Cardiac fibroblast (primary cell): ENCODE results near the gene PBXIP1.
A peak's percentile ranks its signal among the peaks of the same experiment; 100 is the strongest.
"Not testable (repeated sequence)": the region's sequence is repeated elsewhere in the genome, so short reads cannot be mapped to it uniquely, and the experiment has no call there.

ENCODE experiments used
- DNase-seq, 2 donors: peaks; one replicate each; pipeline versions ENCODE4 v3.0.0 to v3.0.0-alpha.2; 2010; ENCODE audit warnings: low read depth in 2 of 2
- H3K4me3 ChIP-seq, 2 donors: replicated peaks in 1 of 2; 1 replicate in 1 of 2; 2 replicates in 1 of 2; pipeline ENCODE4 v1.5.1; 2011; ENCODE audit warnings: low read depth in 2 of 2, low read length in 2 of 2, mild to moderate bottlenecking in 2 of 2, moderate library complexity in 1 of 2
- TF ChIP-seq, protein P1 (sequence below): IDR thresholded peaks from one replicate; pipeline ENCODE4 v1.5.1; 2011; ENCODE audit warnings: low read depth, mild to moderate bottlenecking, low read length, inconsistent platforms

PBXIP1 gene

DNA sequence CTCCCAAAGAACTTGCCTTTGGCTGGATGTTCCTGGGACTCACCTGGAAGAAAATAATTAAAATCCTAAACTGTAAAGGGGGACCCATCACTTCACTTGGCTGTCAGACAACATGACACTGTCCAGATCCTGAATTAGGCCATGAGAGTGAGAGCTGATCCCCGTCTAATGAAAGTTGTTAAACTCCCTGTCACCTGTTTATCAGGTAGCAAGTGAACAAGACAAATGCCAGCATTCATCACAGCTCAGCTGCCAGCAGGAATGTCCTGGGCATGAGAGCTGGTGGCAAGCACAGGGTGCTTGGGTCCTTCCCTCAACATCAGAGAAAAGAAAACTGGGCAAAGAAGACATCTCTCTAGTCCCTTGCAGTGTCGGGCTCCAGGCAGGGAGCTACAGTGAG, 43.1 kb downstream of the PBXIP1 start:
- no peak for DNase-seq
- TF ChIP-seq, protein P1, sequence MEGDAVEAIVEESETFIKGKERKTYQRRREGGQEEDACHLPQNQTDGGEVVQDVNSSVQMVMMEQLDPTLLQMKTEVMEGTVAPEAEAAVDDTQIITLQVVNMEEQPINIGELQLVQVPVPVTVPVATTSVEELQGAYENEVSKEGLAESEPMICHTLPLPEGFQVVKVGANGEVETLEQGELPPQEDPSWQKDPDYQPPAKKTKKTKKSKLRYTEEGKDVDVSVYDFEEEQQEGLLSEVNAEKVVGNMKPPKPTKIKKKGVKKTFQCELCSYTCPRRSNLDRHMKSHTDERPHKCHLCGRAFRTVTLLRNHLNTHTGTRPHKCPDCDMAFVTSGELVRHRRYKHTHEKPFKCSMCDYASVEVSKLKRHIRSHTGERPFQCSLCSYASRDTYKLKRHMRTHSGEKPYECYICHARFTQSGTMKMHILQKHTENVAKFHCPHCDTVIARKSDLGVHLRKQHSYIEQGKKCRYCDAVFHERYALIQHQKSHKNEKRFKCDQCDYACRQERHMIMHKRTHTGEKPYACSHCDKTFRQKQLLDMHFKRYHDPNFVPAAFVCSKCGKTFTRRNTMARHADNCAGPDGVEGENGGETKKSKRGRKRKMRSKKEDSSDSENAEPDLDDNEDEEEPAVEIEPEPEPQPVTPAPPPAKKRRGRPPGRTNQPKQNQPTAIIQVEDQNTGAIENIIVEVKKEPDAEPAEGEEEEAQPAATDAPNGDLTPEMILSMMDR: no peak
- no peak overlapping the region for H3K4me3 ChIP-seq

DNA sequence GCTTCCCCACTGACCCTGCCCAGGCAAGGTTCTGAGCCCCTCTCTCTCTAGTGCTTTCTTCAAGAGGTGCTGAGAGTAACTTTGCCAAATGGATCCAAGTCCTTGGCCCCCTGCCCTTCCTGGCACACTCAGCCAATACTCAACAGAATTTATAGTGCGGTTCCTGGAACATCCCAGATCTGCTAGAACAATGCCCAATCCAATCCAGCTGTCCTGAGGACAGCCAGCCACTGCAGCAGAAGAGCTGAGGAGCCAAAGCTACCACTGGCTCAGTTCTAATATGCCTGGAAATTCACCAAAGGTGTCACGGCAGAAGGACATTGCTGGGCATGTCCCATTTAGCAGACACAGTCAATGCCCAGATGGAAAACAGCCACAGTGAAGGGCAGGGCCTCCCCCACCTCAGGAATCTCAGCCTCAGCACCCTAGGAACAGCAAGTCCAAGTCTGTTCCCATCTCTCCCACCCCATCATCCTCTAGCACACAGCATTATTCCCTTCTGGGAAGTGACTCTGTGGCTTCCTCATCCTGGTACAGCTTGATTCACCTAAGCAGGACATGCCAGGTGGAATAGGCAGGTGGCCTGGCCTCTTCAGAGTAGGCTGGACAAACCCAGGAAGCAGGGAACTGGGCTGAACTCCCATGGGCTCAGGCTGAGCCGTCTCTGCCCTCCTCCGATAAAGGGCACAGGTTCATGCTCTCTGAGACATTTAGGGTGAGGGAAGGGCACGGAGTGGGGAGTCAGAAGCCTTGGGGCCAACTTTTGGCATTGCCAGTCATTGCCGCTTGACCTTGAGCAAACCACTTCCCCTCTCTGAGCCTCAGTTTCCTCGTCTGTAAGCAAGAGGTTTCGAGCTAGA, 44.0 kb downstream of the PBXIP1 start:
- DNase-seq: no peak
- no peak overlapping the region for H3K4me3 ChIP-seq
- TF ChIP-seq, protein P1: no peak

DNA sequence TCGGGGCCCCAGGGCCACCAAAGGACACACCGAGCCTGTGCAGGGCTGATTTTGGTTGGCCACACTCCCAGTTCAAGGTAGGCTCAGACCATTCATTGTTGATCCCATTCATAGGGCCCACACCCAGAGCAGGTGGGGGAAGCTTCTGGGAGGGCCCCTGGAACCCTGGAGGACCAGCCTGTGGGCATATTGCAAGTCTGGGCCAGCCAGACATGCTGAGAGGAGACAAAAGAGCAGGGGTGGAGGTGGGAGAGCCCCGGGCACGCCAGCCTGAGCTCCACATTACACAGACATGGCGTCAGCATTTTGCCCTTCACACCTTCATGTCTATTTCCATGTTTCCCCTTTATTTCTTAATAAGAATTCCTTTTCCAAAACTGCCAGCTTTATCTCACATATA, 45.0 kb downstream of the PBXIP1 start:
- DNase-seq: no peak
- H3K4me3 ChIP-seq: no peak overlapping the region
- TF ChIP-seq, protein P1: no peak

DNA sequence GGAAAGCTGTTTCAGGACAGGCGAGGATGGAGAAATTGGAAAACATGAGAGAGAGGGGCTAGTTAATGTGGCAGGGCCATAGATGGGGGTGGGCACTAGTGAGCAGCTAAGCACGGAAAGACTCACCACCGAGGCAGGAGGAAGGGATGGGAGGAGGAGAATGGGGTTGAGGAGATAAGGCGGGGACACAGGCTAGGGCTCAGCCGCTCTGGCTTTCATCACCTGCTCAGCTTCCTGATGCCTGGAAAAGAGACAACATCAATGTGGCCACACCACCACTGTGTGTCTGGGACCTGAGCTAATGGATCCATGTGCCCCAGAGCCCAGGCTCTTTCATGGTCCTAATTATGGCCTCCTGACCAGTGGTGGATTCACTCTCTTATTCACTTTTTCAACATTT, 47.0 kb downstream of the PBXIP1 start:
- no peak overlapping the region for H3K4me3 ChIP-seq
- TF ChIP-seq, protein P1: no peak
- no peak for DNase-seq

DNA sequence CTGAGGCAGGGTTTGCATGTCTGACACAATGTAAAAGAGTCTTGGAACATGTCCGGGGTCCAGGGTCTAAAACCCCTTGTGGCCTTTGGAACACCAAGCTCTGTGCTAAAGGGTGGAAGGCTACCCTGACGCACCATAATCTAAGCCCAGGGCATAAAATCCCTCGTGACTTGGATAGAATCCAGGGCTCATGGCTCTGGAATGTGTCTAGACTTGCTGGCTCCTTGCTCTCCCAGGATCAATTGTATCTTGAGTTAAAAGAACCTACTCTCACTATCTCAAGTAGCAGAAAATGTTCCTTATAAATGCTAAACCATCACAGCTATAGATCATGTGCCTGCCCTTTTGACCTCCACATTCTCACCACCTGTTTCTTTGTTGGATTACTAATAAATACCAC, 47.8 kb downstream of the PBXIP1 start:
- not testable (repeated sequence) for H3K4me3 ChIP-seq
- DNase-seq: peak in 1 of 2 donors; percentile 9

DNA sequence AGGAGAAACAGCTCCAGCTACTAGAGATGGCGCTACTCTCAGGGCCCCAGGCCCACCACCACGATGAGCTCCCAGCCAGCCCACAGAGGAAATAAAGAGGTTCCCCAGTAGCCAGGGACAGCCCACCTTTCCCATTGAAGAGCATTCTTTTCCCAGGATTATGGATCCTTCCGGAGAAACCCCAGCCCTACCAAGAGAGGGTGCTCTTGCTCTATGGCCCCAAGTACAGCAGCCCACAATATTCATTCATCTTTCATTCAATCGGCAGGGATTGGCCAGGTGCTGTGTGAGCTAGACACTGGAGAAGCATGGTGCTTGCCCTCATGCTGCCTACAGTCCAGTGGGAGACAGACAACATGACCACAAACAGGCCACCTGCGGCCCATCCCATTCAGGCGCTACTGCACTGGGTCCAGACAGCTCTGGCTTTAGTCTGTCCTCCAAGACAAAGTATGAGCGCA, 49.2 kb downstream of the PBXIP1 start:
- no peak overlapping the region for H3K4me3 ChIP-seq
- TF ChIP-seq, protein P1: peak; percentile 58
- peak; percentile 20 to 34 for DNase-seq

DNA sequence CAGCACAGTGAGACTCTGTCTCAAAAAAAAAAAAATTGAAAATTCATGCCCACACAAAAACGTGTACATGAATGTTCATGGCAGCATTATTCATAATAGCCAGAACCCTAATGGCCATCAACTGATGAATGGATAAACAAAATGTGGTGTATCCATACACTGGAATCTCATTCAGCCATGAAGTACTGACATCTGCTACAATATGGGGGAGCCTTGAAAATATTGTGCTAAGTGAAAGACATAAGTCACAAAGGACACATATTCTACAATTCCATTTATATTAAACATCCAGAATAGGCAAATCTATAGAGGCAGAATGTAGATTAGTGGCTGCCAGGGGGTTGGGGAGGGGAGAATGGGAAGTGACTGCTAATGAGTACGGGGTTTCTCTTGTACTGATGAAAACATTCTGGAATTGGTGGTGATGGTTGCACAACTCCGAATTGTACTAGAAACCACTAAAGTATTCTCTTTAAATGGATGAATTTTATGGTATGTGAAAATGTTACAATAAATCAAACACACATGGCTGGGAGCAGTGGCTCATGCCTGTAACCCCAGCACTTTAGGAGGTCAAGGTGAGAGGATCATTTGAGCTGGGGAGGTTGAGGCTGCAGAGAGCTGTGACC, 52.8 kb downstream of the PBXIP1 start:
- no peak for DNase-seq
- TF ChIP-seq, protein P1: no peak
- no peak overlapping the region for H3K4me3 ChIP-seq
